ENCODE results near the gene SLIT1.

The SLIT1 gene

GRCh38 chr10:97185326-97186058, at the start of gene SLIT1:
Gene SLIT1 (minus strand): TSS chr10:97185959. CDS start chr10:97185674, 285 bp downstream.
- DNase-seq (ENCODE audit: low spot score): peak; percentile 74

GRCh38 chr10:97235353-97235752, 49.6 kb upstream of the SLIT1 start:
- DNase-seq (ENCODE audit: low spot score): no peak

- peak; percentile 30 for DNase-seq (ENCODE audit: low spot score)
Observed at GRCh38 chr10:97234400-97234799, 48.6 kb upstream of the SLIT1 start.

DNA sequence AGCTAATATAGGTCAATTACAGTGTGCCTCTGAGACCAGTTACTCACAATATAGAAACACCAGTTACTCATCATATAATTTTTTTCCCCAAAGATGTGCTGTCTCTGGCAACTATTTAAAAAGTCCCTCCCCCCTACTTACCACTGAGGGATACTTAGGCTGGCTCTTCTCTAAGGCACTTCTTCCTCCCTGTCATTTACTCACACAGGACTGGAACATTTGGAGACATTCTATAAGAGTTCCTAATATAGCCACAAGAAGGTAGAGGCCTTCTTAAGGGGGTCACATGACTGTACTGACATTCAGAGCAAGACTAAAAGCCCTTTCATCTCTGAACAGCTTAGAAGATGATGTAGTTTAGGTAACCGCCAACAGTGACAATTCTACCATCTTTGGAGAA, 44.4 kb upstream of the SLIT1 start:
- no peak for DNase-seq (ENCODE audit: low spot score)

DNA sequence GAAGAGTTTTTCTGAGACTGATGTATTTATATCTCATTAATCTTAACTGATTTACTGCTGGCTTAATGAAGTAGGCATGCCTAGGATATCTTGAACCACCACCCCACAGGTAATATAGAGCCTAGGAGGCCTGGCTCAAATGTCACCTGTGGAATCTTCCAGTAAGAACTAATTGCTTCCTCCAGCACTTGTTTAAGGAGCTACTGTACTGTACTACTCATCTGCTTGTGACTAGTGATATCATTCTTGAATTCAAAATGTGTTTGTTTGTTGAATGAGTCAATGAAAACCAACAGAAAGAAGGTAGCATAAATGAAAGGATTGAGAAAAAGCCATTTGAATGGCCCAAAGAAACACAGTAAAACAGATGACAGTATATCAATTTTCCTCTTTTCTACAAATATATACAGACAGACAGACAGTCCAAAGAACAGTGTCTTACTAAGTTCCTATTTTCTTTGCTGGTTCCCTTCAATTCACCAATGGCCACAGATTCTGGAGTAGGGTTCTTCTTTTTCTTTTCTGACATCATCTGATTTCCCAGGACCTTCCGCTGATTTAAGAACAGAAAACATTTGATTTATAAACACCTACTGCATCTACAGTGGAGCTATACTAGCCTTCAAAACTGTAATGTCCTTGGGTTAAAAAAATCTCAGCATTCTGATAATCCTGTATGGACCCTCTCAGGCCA, 43.7 kb upstream of the SLIT1 start:
- no peak for DNase-seq (ENCODE audit: low spot score)

DNA sequence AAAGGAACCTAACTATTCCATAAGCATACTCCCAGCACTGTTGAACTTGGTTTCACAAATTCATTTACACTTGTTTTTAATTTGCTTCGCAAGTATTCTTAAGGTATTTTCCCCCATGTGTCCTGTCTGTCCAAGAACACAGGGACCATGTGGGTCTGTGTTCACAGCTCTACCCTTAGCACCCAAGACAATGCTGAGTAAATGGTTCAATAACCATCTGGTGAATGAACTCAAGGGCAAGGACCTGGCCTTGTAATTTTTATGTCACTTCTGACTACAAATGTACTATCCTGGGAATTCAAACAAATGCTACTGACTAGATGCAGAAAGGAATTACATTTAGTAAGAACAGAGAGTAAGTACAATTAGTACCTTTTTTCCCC, 43.0 kb upstream of the SLIT1 start:
- no peak for DNase-seq (ENCODE audit: low spot score)

GRCh38 chr10:97228130-97228774, 42.5 kb upstream of the SLIT1 start:
- no peak for DNase-seq (ENCODE audit: low spot score)

DNA sequence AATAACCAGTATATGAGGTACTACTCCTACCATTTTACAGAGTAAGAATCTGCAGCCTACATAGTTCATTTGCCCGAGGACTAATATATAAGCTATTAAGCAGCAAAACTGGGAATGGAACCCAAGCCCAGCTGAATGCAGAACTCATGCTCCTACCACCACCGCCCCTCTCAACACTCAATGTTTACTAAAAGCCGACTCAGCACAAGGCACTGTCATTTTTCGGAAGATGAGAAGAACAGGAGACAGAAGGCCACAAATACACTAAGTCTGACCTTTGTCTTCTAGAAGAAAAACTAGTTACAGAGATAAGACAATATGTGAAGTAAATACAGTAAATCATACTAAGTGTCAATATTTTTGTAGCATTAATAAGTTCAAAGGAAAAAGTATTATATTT, 40.6 kb upstream of the SLIT1 start:
- DNase-seq (ENCODE audit: low spot score): no peak

DNA sequence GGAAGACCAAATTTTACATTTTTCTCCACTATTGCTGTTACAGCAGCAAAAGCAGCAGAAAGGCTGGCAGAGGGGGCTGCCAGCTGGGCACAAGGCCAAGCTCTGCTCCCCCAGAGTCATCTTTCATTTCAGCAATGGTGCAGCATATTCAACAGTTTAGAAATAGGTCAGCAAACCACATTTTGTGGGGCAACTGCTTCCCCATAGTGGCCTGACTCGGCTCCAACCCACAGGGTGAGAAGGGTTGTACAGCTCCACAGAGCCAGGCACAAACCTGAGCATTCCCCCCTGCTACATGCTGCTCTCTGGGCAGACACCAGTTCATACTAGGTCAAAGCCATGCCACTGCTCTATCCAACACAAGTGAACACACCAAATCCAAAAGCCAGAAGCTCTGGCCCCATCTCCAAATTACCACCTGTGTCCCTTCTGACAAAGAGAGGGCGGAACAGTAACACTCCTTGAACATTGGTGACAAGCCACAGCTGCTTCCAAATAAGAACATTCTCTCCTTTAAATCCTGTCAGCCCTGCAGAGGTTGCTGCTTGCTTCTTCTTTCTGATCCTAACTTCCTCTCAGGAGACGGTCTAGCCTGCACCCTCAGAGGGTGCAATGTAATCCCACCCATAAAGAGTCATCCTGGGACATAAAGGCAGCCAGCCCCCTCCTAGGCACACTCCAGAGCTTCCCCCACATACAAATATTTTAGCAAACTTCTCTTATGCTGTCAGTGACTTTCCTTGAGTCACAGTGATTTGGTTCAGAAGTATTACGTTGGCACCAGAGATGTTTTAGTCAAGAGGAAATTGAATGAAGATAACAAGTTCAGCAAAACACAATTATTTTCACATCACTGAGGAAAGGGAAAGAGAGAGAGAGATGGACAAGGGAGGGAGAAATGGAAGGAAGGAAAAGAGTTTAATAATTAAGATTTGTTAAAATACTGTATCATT, 39.0 kb upstream of the SLIT1 start:
- DNase-seq (ENCODE audit: low spot score): no peak

DNA sequence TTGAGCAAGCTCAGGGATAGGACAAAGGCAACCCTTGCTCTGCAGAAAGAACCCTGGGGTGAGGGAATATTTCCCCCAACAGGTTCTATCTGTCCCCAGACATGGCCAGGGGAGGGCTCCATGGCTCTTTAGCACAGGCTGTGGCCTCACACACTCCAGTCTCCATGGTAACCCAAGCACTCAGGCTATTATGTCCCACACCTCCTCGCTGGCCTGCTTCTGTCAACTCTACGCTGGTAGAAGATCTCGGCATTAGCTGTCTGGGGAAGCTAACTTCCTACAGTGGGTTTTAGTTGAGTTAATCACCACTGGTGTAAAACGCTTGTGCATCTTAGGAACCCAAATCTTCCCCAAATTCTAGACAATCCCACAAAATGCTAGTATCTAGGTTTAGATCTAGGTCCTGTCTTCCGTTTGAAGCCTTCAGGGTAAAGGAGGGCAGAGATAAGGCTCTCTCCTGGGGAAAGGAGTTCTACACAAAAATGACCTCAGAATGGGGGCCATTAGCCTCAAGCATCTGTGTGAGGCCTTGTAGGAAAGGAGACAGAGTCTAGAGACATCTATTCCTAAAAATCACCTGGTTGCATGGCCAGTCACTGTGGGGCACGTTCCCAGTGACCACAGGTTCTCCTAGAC, 36.7 kb upstream of the SLIT1 start:
- DNase-seq (ENCODE audit: low spot score): peak; percentile 79

GRCh38 chr10:97220355-97220754, 34.6 kb upstream of the SLIT1 start:
- no peak for DNase-seq (ENCODE audit: low spot score)

DNA sequence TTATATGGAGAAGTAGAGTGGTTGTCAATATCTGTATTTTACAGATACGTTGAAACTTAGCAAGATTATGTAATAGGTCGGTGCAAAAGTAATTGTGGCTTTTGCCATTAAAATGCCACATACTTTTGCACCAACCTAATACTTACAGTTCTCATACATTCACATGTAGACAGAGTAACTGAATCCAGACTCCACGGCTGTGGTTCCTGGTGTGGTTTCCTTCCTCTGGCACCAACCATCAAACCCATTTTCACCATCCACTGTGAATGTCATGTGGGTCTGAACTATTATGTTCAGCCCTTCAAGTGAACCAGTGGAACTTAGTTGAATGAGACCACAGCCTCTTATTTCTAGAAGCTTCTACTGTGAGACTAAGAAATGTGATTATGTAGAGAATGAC, 31.5 kb upstream of the SLIT1 start:
- no peak for DNase-seq (ENCODE audit: low spot score)

- no peak for DNase-seq (ENCODE audit: low spot score)
Observed at GRCh38 chr10:97215619-97216260, 30.0 kb upstream of the SLIT1 start.

GRCh38 chr10:97213431-97213830, 27.7 kb upstream of the SLIT1 start:
- no peak for DNase-seq (ENCODE audit: low spot score)

DNA sequence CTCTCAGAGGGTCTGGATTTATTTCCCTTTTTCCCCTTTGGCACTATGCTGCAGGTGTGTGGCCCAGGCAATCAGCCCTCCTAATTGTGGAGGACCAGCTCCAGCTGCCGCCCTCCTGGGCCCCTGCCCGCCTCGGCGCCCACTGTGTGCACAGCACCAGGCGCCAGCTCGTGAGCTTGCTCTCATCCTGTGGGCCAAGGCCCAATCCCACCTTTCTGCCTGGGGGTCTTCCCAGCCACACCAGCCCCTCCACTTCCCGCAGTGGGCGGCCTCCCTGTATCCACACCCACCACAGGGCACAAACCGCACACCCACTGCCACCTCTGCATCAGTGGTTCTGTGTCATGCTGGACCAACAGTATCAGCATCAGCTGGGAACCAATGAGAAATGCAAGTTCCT, 25.5 kb upstream of the SLIT1 start:
- no peak for DNase-seq (ENCODE audit: low spot score)

DNA sequence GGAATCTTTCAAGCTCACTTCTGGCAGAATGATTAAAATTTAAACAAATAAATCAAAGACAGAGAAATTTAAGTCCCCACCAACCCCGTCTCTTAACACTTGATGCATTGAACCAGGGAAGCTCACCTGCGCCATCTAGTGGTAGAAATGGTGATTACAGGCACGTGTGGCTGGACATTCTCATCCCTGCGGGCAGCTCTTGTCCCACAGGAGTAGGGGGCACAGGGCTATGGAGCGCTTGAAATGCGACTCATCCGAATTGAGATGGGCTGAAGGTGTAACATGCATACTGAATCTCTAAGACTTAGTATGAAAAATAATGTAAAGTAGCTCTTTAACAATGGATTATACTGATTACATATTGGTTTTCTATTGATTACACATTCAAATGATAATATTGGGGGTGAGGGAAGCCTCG, 24.8 kb upstream of the SLIT1 start:
- DNase-seq (ENCODE audit: low spot score): peak; percentile 84

DNA sequence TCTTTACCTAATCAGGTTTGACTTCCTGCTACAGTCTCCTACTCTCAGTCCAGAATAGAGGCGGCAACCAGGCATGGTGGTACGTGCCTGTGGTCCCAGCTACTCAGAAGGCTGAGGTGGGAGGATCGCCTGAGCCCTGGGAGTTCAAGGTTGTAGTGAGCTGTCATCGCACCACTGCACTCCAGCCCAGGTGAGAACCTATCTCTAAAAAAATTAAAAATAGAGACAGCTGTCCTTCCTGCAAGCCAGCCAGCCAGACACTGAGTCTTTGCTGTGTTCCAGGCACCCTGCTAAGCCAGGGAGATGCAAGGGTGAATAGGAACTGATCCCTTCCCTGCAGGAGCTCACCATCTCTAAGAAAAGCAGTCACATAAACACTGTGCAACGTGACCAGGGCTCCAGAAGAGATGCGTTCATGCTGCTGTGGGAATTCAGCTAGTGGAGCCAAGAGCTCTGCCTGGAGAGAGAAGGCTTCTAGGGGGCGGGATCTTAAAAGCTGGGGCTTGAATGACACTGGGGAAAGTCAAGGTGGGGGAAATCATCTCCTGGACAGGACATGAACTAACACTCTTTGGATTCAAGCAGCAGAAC, 22.1 kb upstream of the SLIT1 start:
- no peak for DNase-seq (ENCODE audit: low spot score)

GRCh38 chr10:97207131-97207530, 21.4 kb upstream of the SLIT1 start:
- no peak for DNase-seq (ENCODE audit: low spot score)

GRCh38 chr10:97204826-97205679, 19.3 kb upstream of the SLIT1 start:
- no peak for DNase-seq (ENCODE audit: low spot score)

DNA sequence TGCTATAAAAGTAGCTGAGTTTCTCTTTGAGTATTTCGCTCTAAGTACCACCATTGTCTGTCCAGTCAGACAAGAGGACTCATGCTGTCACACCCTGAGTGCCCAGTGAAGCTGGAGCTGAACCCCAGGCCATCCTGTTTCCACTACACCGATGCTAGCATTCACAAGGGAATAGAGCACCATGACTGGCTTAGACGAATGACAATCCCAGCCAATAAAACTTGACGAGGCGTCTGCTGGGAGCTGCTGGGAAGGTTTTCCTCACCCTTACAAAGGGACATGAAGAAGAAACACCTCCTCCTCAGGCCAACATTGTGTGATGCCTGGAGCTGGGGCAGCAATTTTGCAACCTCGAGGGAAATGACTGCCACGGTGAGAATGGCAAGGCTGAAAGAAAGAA, 17.5 kb upstream of the SLIT1 start:
- no peak for DNase-seq (ENCODE audit: low spot score)

Measured in iPS-NIHi11 (cell line).